Astrocyte (in vitro differentiated cells and primary cell): ENCODE results near the gene CD2. TPM values are rescaled to one million over a fixed set of nuclear protein-coding genes. Genes with fewer than 3 reads are reported as not detected.

Experiments
- DNase-seq: peaks from one replicate; pipeline ENCODE4 v3.0.0-alpha.2; 2010; ENCODE audit warnings: low read depth
- FAIRE-seq: peaks from 2 replicates; lab custom pipeline; 2011; peaks lifted over from hg19 to GRCh38; lab: Jason Lieb, UNC
- H2AFZ ChIP-seq: 2 replicates; pipeline ENCODE4 v1.6.0; 2012; ENCODE audit warnings: low read depth, low read length, inconsistent platforms
- H3K27ac ChIP-seq: 2 replicates; pipeline ENCODE4 v1.5.1; 2011; ENCODE audit warnings: low read depth, low read length, inconsistent platforms
- H3K27me3 ChIP-seq: 2 replicates; pipeline ENCODE4 v1.6.0; 2011; ENCODE audit warnings: low read length, inconsistent platforms; ENCODE audit not compliant: insufficient read depth
- H3K36me3 ChIP-seq: 2 replicates; pipeline ENCODE4 v1.5.1; 2011; ENCODE audit warnings: low read length, inconsistent platforms; ENCODE audit not compliant: insufficient read depth
- H3K4me1 ChIP-seq: 2 replicates; pipeline ENCODE4 v1.5.1; 2011; ENCODE audit warnings: low read length, inconsistent platforms; ENCODE audit not compliant: insufficient read depth
- H3K4me2 ChIP-seq: 2 replicates; pipeline ENCODE4 v1.6.0; 2012; ENCODE audit warnings: low read length, inconsistent platforms
- H3K4me3 ChIP-seq: 2 replicates; pipeline ENCODE4 v1.5.1; 2011; ENCODE audit warnings: low read depth, mild to moderate bottlenecking, low read length, inconsistent platforms; ENCODE audit not compliant: insufficient read depth
- H3K79me2 ChIP-seq: 2 replicates; pipeline ENCODE4 v1.6.0; 2012; ENCODE audit warnings: mild to moderate bottlenecking, low read length, inconsistent platforms; ENCODE audit not compliant: insufficient read depth
- H3K9ac ChIP-seq: 2 replicates; pipeline ENCODE4 v1.6.0; 2012; ENCODE audit warnings: mild to moderate bottlenecking, low read length, inconsistent platforms
- H3K9me3 ChIP-seq: 2 replicates; pipeline ENCODE4 v1.5.1; 2012; ENCODE audit warnings: low read depth, mild to moderate bottlenecking, low read length, inconsistent platforms; ENCODE audit not compliant: insufficient read depth
- H4K20me1 ChIP-seq: 2 replicates; pipeline ENCODE4 v1.6.0; 2012; ENCODE audit warnings: low read length, inconsistent platforms; ENCODE audit not compliant: insufficient read depth
- H3K27ac Mint-ChIP-seq: one replicate; pipeline ENCODE4 v1.8.0; 2021; ENCODE audit warnings: mild to moderate bottlenecking, mixed read lengths; ENCODE audit not compliant: unreplicated experiment
- H3K27me3 Mint-ChIP-seq: one replicate; pipeline ENCODE4 v1.8.0; 2021; ENCODE audit warnings: low read depth, mixed read lengths; ENCODE audit not compliant: unreplicated experiment
- H3K36me3 Mint-ChIP-seq: one replicate; pipeline ENCODE4 v1.8.0; 2021; ENCODE audit warnings: low read depth, mixed read lengths; ENCODE audit not compliant: unreplicated experiment
- H3K4me1 Mint-ChIP-seq: one replicate; pipeline ENCODE4 v1.8.0; 2021; ENCODE audit warnings: low read depth, mixed read lengths; ENCODE audit not compliant: unreplicated experiment
- H3K4me3 Mint-ChIP-seq: one replicate; pipeline ENCODE4 v1.8.0; 2021; ENCODE audit warnings: mild to moderate bottlenecking, moderate library complexity, mixed read lengths; ENCODE audit not compliant: unreplicated experiment
- H3K9me3 Mint-ChIP-seq: one replicate; pipeline ENCODE4 v1.8.0; 2021; ENCODE audit warnings: mild to moderate bottlenecking, mixed read lengths; ENCODE audit not compliant: unreplicated experiment
- EZH2 ChIP-seq: IDR thresholded peaks from 2 replicates; pipeline ENCODE4 v1.6.1; 2012; ENCODE audit warnings: mild to moderate bottlenecking, low read length, inconsistent platforms; ENCODE audit not compliant: insufficient read depth
- total RNA-seq: library from RNA; stranded (reverse); gene quantifications from 2 replicates; pipeline ENCODE4 v1.2.1, GENCODE V29; 2021
- TF ChIP-seq, protein P1 (sequence below): IDR thresholded peaks from 2 replicates; pipeline ENCODE4 v1.5.1; 2011; ENCODE audit warnings: low read depth, mild to moderate bottlenecking, inconsistent platforms, low read length, moderate library complexity; ENCODE audit not compliant: insufficient read depth

Gene CD2
- total RNA-seq, 1 donor from 2014 or later, result 0.14 TPM

GRCh38 chr1:116806245-116806644 is 52.0 kb downstream of the CD2 start:
- H3K36me3 Mint-ChIP-seq, result no peaks in the 10 kb centered on the region
- H4K20me1 ChIP-seq, result no peaks in the 10 kb centered on the region
- no peak overlapping the region for H3K4me2 ChIP-seq
- H3K4me3 Mint-ChIP-seq, result no peak overlapping the region
- H3K79me2 ChIP-seq, result no peaks in the 10 kb centered on the region
- DNase-seq (no peak), FAIRE-seq (no peak)
- peaks cover 5% of the 10 kb centered on the region for H3K27me3 ChIP-seq
- no peak overlapping the region for H3K4me3 ChIP-seq
- H3K9me3 ChIP-seq, result no peaks in the 10 kb centered on the region
- no peak overlapping the region for H2AFZ ChIP-seq
- no peak for TF ChIP-seq EZH2
- TF ChIP-seq, protein P1, sequence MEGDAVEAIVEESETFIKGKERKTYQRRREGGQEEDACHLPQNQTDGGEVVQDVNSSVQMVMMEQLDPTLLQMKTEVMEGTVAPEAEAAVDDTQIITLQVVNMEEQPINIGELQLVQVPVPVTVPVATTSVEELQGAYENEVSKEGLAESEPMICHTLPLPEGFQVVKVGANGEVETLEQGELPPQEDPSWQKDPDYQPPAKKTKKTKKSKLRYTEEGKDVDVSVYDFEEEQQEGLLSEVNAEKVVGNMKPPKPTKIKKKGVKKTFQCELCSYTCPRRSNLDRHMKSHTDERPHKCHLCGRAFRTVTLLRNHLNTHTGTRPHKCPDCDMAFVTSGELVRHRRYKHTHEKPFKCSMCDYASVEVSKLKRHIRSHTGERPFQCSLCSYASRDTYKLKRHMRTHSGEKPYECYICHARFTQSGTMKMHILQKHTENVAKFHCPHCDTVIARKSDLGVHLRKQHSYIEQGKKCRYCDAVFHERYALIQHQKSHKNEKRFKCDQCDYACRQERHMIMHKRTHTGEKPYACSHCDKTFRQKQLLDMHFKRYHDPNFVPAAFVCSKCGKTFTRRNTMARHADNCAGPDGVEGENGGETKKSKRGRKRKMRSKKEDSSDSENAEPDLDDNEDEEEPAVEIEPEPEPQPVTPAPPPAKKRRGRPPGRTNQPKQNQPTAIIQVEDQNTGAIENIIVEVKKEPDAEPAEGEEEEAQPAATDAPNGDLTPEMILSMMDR, result no peak
- no peaks in the 10 kb centered on the region for H3K27me3 Mint-ChIP-seq
- no peaks in the 10 kb centered on the region for H3K4me1 ChIP-seq
- H3K27ac ChIP-seq, result no peak overlapping the region
- H3K9ac ChIP-seq, result no peak overlapping the region
- no peaks in the 10 kb centered on the region for H3K4me1 Mint-ChIP-seq
- H3K9me3 Mint-ChIP-seq, result no peaks in the 10 kb centered on the region
- H3K27ac Mint-ChIP-seq, result no peak overlapping the region
- H3K36me3 ChIP-seq, result no peaks in the 10 kb centered on the region

GRCh38 chr1:116806671-116807070 is 52.4 kb downstream of the CD2 start:
- no peak overlapping the region for H3K4me3 Mint-ChIP-seq
- FAIRE-seq (no peak), DNase-seq (no peak)
- no peak for TF ChIP-seq EZH2
- TF ChIP-seq, protein P1, result no peak
- no peaks in the 10 kb centered on the region for H3K36me3 Mint-ChIP-seq
- Histone ChIP-seq H4K20me1 (no peaks in the 10 kb centered on the region), H3K9ac (no peak overlapping the region), H3K79me2 (no peaks in the 10 kb centered on the region), H3K27me3 (peaks cover 5% of the 10 kb centered on the region), H3K9me3 (no peaks in the 10 kb centered on the region), H3K4me1 (no peaks in the 10 kb centered on the region), H3K27ac (no peak overlapping the region), H3K4me2 (no peak overlapping the region), H3K36me3 (no peaks in the 10 kb centered on the region), H2AFZ (no peak overlapping the region), H3K4me3 (no peak overlapping the region)
- no peak overlapping the region for H3K27ac Mint-ChIP-seq
- no peaks in the 10 kb centered on the region for H3K27me3 Mint-ChIP-seq
- no peaks in the 10 kb centered on the region for H3K4me1 Mint-ChIP-seq
- H3K9me3 Mint-ChIP-seq, result no peaks in the 10 kb centered on the region

- no peak for FAIRE-seq
- H3K36me3 Mint-ChIP-seq, result no peaks in the 10 kb centered on the region
Observed at GRCh38 chr1:116807394-116808199, 53.4 kb downstream of the CD2 start.

More at GRCh38 chr1:116807394-116808199, 53.4 kb downstream of the CD2 start:
- no peaks in the 10 kb centered on the region for H3K9me3 ChIP-seq
- no peaks in the 10 kb centered on the region for H3K9me3 Mint-ChIP-seq
- no peak for TF ChIP-seq EZH2
- TF ChIP-seq, protein P1, result no peak
- no peaks in the 10 kb centered on the region for H3K4me1 Mint-ChIP-seq
- no peak overlapping the region for H3K27ac Mint-ChIP-seq
- H3K27me3 ChIP-seq, result peaks cover 5% of the 10 kb centered on the region
- H2AFZ ChIP-seq, result no peak overlapping the region
- no peaks in the 10 kb centered on the region for H3K27me3 Mint-ChIP-seq
- no peak overlapping the region for H3K9ac ChIP-seq
- H3K4me1 ChIP-seq, result no peaks in the 10 kb centered on the region
- H3K36me3 ChIP-seq, result no peaks in the 10 kb centered on the region
- no peak overlapping the region for H3K27ac ChIP-seq
- H3K4me2 ChIP-seq, result no peak overlapping the region
- no peaks in the 10 kb centered on the region for H4K20me1 ChIP-seq
- H3K4me3 ChIP-seq, result no peak overlapping the region
- DNase-seq, result no peak
- H3K4me3 Mint-ChIP-seq, result no peak overlapping the region
- no peaks in the 10 kb centered on the region for H3K79me2 ChIP-seq
